Fibroblast of mammary gland (primary cell): ENCODE data around the gene DCLK3.

Experiments used
- DNase-seq: peaks from one replicate; pipeline ENCODE4 v3.0.0-alpha.2; 2010; ENCODE audit warnings: low read depth
- H3K4me3 ChIP-seq: 2 replicates; pipeline ENCODE4 v1.5.1; 2011; ENCODE audit warnings: low read depth, mild to moderate bottlenecking, low read length, moderate library complexity; ENCODE audit not compliant: control insufficient read depth
- TF ChIP-seq, protein P1 (sequence below): conservative IDR thresholded peaks from 2 replicates; pipeline ENCODE4 v1.5.1; 2011; ENCODE audit warnings: low read depth, low read length, inconsistent platforms; ENCODE audit not compliant: control insufficient read depth, insufficient read depth

Gene DCLK3

GRCh38 chr3:36736301-36736700, 28.1 kb downstream of the DCLK3 start:
- H3K4me3 ChIP-seq: no peak overlapping the region
- no peak for DNase-seq
- TF ChIP-seq, protein P1, sequence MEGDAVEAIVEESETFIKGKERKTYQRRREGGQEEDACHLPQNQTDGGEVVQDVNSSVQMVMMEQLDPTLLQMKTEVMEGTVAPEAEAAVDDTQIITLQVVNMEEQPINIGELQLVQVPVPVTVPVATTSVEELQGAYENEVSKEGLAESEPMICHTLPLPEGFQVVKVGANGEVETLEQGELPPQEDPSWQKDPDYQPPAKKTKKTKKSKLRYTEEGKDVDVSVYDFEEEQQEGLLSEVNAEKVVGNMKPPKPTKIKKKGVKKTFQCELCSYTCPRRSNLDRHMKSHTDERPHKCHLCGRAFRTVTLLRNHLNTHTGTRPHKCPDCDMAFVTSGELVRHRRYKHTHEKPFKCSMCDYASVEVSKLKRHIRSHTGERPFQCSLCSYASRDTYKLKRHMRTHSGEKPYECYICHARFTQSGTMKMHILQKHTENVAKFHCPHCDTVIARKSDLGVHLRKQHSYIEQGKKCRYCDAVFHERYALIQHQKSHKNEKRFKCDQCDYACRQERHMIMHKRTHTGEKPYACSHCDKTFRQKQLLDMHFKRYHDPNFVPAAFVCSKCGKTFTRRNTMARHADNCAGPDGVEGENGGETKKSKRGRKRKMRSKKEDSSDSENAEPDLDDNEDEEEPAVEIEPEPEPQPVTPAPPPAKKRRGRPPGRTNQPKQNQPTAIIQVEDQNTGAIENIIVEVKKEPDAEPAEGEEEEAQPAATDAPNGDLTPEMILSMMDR: no peak

- no peak overlapping the region for H3K4me3 ChIP-seq
- DNase-seq: no peak
- TF ChIP-seq, protein P1: no peak
Measured at GRCh38 chr3:36734742-36735141, 29.6 kb downstream of the DCLK3 start.

DNA sequence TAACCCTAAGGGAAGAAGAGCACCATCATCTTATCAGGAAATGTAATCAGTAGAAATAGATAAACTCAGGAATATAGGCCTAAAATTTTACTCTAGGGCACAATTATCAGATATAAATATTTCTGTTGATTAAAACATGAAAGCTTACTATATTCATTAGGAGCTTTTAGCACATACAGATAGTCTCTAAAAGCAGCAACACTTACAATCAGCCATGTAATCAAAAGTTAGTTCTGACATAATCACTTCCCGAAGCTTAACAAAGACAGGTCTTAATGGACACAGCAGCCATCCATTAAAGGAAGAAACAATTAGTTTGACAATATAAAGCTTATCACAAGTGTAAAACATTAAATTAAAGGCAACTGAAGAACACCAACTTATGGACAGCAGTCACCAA, 30.6 kb downstream of the DCLK3 start:
- H3K4me3 ChIP-seq: no peak overlapping the region
- no peak for DNase-seq

DNA sequence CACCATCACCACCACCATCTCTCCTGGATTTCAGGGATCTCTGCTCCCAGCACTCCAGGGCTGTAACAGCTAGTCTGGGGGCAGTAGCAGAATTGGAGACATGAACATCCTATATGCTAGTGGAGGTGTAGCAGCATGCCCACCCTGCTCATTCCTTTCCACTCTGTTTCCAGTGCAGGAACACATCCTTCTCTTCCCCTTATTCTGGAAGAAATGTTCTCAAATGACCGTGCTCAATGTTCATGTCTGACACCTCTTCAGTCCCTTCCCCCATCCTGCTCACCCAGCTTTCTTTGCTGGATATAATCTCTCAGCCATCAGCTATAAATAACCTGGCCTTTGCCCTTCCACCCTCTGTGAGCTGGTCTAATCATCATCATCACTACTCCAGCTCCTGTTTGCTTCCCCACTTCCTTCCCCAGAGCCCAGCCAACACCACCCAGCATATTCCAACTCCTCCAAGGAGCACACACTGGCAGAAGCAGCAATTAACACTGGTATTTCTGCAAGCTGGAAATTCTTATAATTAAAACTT, 31.1 kb downstream of the DCLK3 start:
- no peak for DNase-seq

More for the DNA sequence above, 30.6 kb downstream of the DCLK3 start:
- TF ChIP-seq, protein P1: no peak

GRCh38 chr3:36730966-36731365, 33.4 kb downstream of the DCLK3 start:
- no peak for DNase-seq
- H3K4me3 ChIP-seq: no peak overlapping the region
- TF ChIP-seq, protein P1: no peak

More for the DNA sequence above, 31.1 kb downstream of the DCLK3 start:
- no peak overlapping the region for H3K4me3 ChIP-seq
- TF ChIP-seq, protein P1: no peak

- DNase-seq: peak; percentile 68
- TF ChIP-seq, protein P1: peak; percentile 74
- no peak overlapping the region for H3K4me3 ChIP-seq
Measured at GRCh38 chr3:36729204-36730056, 34.9 kb downstream of the DCLK3 start.
